Inflammatory macrophage treated with lipopolysaccharide for 4 hours (primary cell): ENCODE results near the gene CA10.

ENCODE experiments used
- DNase-seq: peaks from one replicate; pipeline ENCODE4 v3.0.0-alpha.2; 2020

The CA10 gene

DNA sequence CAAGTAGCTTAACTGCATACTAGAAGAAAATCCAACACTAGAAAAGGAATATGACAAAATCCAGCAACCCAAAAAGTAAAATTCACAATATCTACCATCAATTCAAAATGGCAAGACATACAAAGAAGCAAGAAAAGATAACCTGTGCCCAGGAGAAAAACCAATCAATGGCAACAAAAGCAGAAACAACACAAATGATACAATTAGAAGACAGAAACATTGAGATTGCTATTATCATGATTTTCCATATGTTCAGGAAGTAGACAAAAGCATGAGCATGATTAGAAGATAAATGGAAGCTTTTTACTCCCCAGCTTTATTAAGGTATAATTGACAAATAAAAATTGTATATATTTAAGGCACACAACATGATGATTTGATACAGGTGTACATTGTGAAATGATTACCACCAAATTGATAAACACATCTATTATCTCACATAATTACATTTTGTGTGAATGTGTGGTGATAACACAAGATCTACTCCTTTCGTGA, 117.3 kb downstream of the CA10 start:
- DNase-seq = no peak

DNA sequence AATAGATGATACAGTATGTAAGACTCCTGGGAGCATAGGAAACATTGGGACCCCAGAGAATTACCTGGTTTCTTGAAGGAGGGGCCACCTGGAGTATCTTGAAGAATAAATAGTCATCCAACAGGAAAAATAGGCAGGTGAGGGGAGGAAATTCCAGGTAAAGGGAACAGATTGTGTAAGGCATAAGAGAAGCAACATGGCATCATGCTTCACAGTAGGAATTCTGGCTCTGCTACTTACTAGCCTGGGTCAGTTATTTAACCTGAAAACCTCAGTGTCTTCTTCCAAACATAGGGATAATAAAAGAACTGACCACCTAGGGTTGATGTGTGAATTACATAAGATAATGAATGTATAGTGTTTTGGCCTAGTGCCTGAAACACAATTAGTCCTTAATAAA, 122.1 kb downstream of the CA10 start:
- no peak for DNase-seq

- no peak for DNase-seq
Observed at GRCh38 chr17:52035336-52035915, 123.1 kb downstream of the CA10 start.

DNA sequence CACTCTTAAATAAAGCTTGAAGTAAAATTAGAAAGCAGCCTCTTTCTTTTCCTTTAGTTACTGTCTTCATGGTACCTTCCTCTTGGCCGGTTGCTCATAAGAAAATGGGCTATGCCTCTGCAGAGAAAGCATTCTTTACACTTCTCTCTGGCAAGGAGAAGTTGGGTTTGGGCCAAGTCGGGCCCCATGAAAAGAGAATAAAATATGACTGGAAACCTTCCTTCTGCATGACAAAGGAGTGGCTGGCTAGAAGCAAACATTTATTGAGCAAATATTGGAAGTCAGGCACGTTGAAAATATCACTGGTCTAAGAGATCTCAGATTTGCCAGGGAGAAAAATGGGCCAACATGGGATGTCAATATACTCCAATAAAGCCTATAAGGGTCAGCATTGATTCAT, 126.1 kb downstream of the CA10 start:
- no peak for DNase-seq

GRCh38 chr17:52030052-52030451, 128.5 kb downstream of the CA10 start:
- no peak for DNase-seq

GRCh38 chr17:52027620-52028295, 130.8 kb downstream of the CA10 start:
- no peak for DNase-seq

GRCh38 chr17:52027081-52027480, 131.4 kb downstream of the CA10 start:
- no peak for DNase-seq

GRCh38 chr17:52026075-52026474, 132.4 kb downstream of the CA10 start:
- DNase-seq = no peak

GRCh38 chr17:52025236-52025635, 133.3 kb downstream of the CA10 start:
- no peak for DNase-seq

GRCh38 chr17:52024300-52024870, 134.1 kb downstream of the CA10 start:
- DNase-seq = no peak

- no peak for DNase-seq
Observed at GRCh38 chr17:52011064-52011463, 147.4 kb downstream of the CA10 start.

DNA sequence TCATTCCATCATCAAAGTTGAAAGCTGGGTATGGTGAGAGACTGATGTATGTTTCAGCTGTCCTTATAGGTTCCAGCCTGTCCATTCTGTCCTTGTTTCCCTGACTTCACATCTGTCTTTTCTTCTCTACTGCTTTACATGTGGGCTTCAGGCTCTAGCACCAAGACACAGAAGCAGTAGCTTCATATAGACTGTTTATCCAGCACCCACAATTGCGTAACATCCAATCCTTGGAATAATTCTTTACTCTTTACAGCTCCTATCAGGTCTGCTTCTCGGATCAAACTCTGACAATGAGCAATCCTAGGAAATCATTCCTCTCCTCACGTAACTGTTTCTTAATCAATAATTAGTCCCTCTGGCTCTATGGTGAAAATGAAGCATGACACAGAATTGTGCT, 158.9 kb downstream of the CA10 start:
- DNase-seq = no peak

DNA sequence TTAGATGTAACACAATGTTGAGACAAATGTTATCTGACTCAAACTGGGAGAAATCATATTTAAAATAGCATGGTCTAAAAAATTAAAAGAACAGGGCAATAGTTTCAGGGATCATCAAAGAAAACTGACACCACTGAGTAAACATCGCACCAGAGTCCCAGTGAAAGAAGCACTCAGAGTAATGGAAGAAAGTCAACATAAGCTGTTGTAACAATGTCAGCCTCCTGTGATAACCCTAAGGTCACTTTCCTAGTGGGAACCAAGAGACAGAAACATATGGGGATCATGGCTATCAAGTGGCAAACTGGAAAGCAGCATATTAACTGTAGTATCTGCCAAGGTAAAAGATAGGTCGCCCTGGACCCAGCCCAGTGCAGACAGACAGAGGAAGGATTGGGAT, 160.8 kb downstream of the CA10 start:
- no peak for DNase-seq

- no peak for DNase-seq
Observed at GRCh38 chr17:51995797-51996403, 162.6 kb downstream of the CA10 start.

- no peak for DNase-seq
Observed at GRCh38 chr17:51992864-51993416, 165.6 kb downstream of the CA10 start.

GRCh38 chr17:51971121-51971520, 187.4 kb downstream of the CA10 start:
- no peak for DNase-seq

- no peak for DNase-seq
Observed at GRCh38 chr17:51961689-51962088, 196.8 kb downstream of the CA10 start.

GRCh38 chr17:51957786-51958185, 200.7 kb downstream of the CA10 start:
- no peak for DNase-seq

GRCh38 chr17:51955245-51955644, 203.3 kb downstream of the CA10 start:
- DNase-seq = no peak

GRCh38 chr17:51954232-51954765, 204.2 kb downstream of the CA10 start:
- no peak for DNase-seq

GRCh38 chr17:51951741-51952140, 206.8 kb downstream of the CA10 start:
- no peak for DNase-seq

- no peak for DNase-seq
Observed at GRCh38 chr17:51948128-51948527, 210.4 kb downstream of the CA10 start.

- DNase-seq = no peak
Observed at GRCh38 chr17:51947160-51947735, 211.3 kb downstream of the CA10 start.
